GM19397 (cell line): Measurements from ENCODE around the gene TEX11.
"Not testable (repeated sequence)": the region's sequence is repeated elsewhere in the genome, so short reads cannot be mapped to it uniquely, and the experiment has no call there.

Source experiments
- ATAC-seq: cut with Tn5 transposase; IDR thresholded peaks from one replicate; pipeline ENCODE4 v1.9.1; 2021; ENCODE audit warnings: mild to moderate bottlenecking, moderate library complexity; ENCODE audit not compliant: unreplicated experiment

TEX11 gene

DNA sequence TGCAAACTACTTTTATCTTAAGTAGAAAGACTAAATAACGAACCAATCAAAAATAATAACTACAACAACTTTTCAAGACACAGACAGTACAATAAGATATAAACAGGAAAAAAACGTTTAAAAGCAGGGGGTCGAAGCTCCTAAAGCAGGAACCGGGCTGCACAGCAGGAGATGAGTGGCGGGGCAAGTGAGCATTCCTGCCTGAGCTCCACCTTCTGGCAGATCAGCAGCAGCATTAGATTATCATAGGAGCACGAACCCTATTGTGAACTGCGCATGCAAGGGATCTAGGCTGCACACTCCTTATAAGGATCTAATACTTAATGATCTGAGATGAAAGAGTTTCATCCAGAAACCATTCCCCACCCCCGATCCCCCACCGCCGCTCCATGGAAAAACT lies 146.2 kb downstream of the TEX11 start:
- no peak for ATAC-seq

DNA sequence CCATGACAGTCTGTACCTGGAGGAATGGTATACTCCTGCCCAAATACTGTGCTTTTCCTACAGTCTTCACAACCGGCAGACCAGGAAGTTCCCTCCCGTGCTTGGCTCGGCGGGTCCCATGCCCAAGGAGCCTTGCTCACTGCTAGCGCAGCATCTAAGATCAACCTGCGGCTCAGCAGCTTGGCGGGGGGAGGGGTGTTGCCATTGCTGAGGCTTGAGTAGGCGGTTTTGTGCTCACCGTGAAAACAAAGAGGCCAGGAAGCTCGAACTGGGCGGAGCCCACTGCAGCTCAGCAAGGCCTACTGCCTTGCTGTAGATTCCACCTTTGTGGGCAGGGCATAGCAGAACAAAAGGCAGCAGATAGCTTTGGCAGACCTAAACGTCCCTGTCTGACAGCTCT lies 152.7 kb downstream of the TEX11 start:
- ATAC-seq: no peak

DNA sequence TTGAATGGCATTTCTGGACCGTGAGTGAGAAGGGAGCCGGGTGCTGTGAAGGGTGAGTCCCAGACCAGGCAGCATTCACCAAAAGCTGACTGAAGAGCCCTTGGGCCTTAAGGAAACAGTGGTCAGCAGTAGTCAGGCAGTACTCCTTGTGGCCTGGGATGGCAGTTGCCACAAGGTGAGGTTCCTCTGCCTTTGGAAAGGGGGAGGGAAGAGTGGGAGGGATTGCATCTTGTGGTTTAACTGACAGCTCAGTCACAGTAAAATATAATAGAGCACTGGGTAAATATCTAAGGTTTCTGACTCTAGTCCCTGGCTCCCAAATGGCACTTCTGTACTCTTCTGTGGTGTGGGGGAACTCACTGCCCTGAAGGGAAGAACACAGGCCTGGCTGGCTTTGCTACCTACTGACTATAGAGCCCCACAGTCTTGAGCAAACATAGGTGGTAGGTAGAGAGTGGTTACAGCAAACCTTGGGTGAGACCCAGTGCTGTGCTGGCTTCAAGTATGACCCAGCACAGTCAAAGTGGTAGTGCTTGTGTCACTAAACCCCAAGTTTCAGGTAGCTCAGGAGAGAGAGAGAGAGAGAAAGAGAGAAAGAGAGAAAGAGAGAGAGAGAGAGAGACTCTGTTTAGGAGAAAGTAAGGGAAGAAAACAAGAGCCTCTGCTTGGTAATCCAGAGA lies 154.2 kb downstream of the TEX11 start:
- no peak for ATAC-seq

DNA sequence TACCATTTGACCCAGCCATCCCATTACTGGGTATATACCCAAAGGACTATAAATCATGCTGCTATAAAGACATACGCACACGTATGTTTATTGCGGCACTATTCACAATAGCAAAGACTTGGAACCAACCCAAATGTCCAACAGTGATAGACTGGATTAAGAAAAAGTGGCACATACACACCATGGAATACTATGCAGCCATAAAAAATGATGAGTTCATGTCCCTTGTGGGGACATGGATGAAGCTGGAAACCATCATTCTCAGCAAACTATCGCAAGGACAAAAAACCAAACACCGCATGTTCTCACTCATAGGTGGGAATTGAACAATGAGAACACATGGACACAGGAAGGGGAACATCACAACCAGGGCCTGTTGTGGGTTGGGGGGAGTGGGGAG lies 174.7 kb downstream of the TEX11 start:
- ATAC-seq: not testable (repeated sequence)

DNA sequence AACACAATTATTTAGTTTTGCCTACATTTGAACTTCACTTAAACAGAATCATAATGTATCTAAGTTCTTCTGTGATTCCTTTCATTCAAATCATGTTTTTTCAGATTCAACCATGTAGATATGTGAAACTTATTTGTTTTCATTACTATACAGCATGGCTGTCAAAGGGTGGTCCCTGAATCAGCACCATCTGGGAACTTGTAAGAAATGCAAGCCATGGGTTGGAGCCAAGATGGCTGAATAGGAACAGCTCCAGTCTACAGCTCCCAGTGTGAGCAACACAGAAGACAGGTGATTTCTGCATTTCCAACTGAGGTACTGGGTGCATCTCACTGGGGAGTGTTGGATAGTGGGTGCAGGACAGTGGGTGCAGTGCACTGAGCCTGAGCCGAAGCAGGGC lies 180.6 kb downstream of the TEX11 start:
- not testable (repeated sequence) for ATAC-seq

GRCh38 chrX:70720721-70721120 lies 187.8 kb downstream of the TEX11 start:
- no peak for ATAC-seq

GRCh38 chrX:70711336-70711735 lies 197.2 kb downstream of the TEX11 start:
- ATAC-seq: not testable (repeated sequence)

DNA sequence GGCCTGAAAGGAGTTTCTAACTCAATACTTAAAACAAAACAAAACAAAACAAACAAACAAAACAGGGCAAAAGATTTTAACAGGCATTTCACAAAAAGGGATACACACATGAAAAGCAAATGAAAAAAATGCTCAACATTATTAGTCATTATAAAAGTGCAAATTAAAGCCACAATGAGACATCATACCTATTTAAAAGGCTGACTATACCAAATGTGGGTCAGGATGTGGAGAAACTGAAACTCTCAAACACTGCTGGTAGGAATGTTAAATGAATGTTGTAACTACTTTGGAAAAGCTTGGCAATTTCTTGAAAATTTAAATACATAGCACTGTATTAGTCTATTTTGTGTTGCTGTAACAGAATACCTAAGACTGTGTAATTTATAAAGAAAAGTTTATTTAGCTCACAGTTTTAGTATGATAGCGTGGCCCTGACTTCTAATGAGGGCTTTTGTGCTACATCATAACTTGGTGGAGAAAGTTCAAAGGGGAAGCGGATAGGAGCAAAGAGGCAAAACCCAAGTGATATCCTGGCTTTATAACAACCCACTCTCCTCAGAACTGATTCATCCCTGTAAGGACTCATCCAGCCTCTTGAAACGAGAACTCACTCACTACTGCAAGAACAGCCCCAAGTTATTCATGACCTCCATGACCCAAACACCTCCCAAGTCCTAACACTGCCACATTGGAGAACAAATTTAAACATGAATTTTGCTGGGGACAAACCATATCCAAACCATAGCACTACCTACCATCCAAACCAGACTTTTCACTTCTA lies 214.0 kb downstream of the TEX11 start:
- ATAC-seq: no peak

- ATAC-seq: not testable (repeated sequence)
Observed at GRCh38 chrX:70679455-70679854, 229.1 kb downstream of the TEX11 start.

DNA sequence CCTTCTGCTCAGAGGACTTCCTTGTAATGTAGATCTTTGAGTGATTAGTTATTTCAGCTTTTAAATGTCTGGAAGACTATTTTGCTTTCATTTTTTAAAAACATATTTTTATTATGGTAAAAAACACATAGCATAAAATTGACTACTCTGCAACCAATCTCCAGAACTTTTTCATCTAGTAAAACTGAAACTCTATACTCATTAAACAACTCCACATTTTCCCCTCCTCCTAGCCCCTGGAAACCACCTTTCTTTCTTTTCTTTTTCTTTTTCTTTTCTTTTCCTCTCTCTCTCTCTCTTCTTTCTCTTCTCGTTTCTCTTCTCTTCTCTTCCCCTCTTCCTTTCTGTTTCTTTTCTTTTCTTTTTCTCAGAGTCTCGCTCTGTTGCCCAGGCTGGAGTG lies 233.2 kb downstream of the TEX11 start:
- ATAC-seq: no peak

GRCh38 chrX:70672326-70672725 lies 236.2 kb downstream of the TEX11 start:
- no peak for ATAC-seq

DNA sequence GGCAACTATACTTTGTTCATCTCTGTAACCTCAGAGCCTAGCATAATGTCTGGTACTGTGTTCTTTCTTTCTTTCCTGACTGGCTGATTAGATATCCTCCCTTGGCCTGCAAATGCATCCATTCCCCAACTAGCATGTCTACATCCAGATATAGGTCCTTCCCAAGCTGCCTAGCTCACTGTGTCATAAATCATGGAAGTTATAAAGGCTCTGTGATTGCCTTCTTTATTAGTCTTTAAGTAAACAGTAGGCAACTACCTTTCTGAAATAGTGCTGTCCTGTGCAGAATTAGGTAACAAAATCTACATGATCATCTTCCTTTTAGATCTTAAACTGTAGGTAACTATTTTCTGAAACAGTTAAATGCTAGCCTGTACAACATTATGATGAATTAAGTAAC lies 239.4 kb downstream of the TEX11 start:
- no peak for ATAC-seq

GRCh38 chrX:70664726-70665125 lies 243.8 kb downstream of the TEX11 start:
- no peak for ATAC-seq

- not testable (repeated sequence) for ATAC-seq
Observed at GRCh38 chrX:70661124-70661523, 247.4 kb downstream of the TEX11 start.

DNA sequence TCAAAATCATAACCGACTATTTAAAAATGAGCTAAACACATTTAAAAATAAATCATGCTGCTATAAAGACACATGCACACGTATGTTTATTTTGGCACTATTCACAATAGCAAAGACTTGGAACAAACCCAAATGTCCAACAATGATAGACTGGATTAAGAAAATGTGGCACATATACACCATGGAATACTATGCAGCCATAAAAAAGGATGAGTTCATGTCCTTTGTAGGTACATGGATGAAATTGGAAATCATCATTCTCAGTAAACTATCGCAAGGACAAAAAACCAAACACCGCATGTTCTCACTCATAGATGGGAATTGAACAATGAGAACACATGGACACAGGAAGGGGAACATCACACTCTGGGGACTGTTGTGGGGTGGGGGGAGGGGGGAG lies 251.0 kb downstream of the TEX11 start:
- ATAC-seq: not testable (repeated sequence)

- no peak for ATAC-seq
Observed at GRCh38 chrX:70656304-70656703, 252.2 kb downstream of the TEX11 start.

- ATAC-seq: not testable (repeated sequence)
Observed at GRCh38 chrX:70647910-70648309, 260.6 kb downstream of the TEX11 start.

DNA sequence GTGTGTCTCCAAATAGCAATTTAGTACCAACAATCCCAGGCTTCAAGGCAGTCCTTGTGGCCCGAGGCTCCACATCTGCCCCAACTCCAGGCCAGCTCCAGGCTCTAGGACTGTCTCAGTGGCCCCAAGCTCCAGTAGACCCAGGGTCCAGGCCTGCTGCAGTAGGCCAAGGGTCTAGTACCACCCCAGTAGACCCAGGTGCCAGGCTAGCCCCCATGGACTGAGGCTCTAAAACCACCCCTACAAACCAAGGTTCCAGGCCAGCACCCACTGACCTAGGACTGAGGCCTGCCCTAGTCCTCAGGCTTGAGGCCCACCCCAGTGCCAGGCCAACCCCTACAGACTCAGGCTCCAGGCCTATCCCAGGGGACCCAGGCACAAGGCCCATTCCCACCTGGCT lies 272.3 kb downstream of the TEX11 start:
- ATAC-seq: no peak

GRCh38 chrX:70635669-70636068 lies 272.8 kb downstream of the TEX11 start:
- ATAC-seq: no peak

GRCh38 chrX:70635227-70635626 lies 273.3 kb downstream of the TEX11 start:
- ATAC-seq: no peak

- ATAC-seq: no peak
Observed at GRCh38 chrX:70621743-70622142, 286.8 kb downstream of the TEX11 start.

DNA sequence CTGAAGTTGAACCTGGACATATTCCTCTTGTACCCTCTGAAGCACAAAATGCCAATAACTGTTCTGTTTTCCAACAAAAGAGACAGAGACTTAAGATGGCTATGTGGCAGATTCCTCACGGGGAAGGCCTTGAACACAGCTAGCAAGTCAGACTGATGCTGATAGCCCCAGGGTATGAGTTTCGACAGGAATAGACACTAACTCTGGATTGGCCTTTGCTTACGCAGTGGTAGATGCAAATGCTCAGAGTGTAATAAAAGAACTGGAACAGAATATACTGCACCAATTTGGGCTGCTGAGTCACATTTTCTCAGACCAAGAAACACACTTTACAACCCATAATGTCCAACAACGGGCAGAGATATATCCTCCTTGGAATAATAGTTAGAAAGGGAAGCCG lies 290.0 kb downstream of the TEX11 start:
- ATAC-seq: no peak
